Sigmoid colon (tissue), 4 donors: ENCODE measurements around the gene ZNF683.
"Not testable (repeated sequence)": the region's sequence is repeated elsewhere in the genome, so short reads cannot be mapped to it uniquely, and the experiment has no call there.

ENCODE experiments used
- POLR2A ChIP-seq, 2 donors: fragments of 450-650 bp; IDR thresholded peaks; one replicate each; pipeline ENCODE4 v1.6.1; 2016; ENCODE audit warnings: antibody characterized with exemption in 2 of 2, mild to moderate bottlenecking in 2 of 2, moderate library complexity in 2 of 2
- POLR2AphosphoS5 ChIP-seq, 4 donors: sonication (generic); formaldehyde crosslinking; IDR thresholded peaks; one replicate each; pipeline ENCODE4 v1.6.1; 2017; ENCODE audit warnings: antibody characterized with exemption in 4 of 4
- TF ChIP-seq, protein P1 (sequence below), 4 experiments: fragments of 450-650 bp in 3 of 4; fragments of 200-600 bp in 1 of 4; IDR thresholded peaks; one replicate each; pipeline ENCODE4 v1.5.1; 2016 to 2019; ENCODE audit warnings: antibody characterized with exemption in 4 of 4, mild to moderate bottlenecking in 3 of 4, moderate library complexity in 2 of 4

DNA sequence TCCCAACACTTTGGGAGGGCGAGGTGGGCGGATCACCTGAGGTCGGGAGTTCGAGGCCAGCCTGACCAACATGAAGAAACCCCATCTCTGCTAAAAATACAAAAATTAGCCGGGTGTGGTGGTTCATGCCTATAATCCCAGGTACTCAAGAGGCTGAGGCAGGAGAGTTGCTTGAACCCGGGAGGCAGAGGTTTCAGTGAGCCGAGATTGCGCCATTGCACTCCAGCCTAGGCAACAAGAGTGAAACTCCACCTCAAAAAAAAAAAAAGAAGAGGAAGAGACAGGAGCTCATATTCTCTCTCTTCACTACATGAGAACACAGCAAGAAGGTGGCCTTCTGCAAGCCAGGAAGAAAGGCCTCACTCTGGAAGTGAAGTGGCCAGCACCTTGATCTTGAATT, 39.2 kb downstream of the ZNF683 start:
- TF ChIP-seq POLR2A, POLR2AphosphoS5 (IDR thresholded peaks at IDR 0.05): not testable (repeated sequence)
- TF ChIP-seq, protein P1, sequence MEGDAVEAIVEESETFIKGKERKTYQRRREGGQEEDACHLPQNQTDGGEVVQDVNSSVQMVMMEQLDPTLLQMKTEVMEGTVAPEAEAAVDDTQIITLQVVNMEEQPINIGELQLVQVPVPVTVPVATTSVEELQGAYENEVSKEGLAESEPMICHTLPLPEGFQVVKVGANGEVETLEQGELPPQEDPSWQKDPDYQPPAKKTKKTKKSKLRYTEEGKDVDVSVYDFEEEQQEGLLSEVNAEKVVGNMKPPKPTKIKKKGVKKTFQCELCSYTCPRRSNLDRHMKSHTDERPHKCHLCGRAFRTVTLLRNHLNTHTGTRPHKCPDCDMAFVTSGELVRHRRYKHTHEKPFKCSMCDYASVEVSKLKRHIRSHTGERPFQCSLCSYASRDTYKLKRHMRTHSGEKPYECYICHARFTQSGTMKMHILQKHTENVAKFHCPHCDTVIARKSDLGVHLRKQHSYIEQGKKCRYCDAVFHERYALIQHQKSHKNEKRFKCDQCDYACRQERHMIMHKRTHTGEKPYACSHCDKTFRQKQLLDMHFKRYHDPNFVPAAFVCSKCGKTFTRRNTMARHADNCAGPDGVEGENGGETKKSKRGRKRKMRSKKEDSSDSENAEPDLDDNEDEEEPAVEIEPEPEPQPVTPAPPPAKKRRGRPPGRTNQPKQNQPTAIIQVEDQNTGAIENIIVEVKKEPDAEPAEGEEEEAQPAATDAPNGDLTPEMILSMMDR (IDR thresholded peaks at IDR 0.05): not testable (repeated sequence)
